CD4-positive, alpha-beta T cell (primary cell): Measurements from ENCODE around the gene ICA1. TPM values are rescaled to one million over a fixed set of nuclear protein-coding genes. Genes with fewer than 3 reads are reported as not detected.
"Not testable (repeated sequence)": the region's sequence is repeated elsewhere in the genome, so short reads cannot be mapped to it uniquely, and the experiment has no call there.

Source experiments
- ATAC-seq: fragments of 200-7000 bp; cut with Tn5 transposase; one replicate; pipeline ENCODE4 v1.10.0; 2022; ENCODE audit warnings: mild to moderate bottlenecking; ENCODE audit not compliant: poor library complexity
- CTCF ChIA-PET: fragments of 350-600 bp; sonication (Branson Sonifier 250); formaldehyde crosslinking; loops from one replicate; lab custom pipeline; 2021; ENCODE audit warnings: antibody characterized with exemption, inconsistent platforms; lab: Charles Lee
- POLR2A ChIA-PET: fragments of 350-600 bp; sonication (Branson Sonifier 250); formaldehyde crosslinking; loops from one replicate; lab custom pipeline; 2021; ENCODE audit warnings: antibody characterized with exemption, inconsistent platforms; lab: Charles Lee
- DNase-seq, 14 experiments: peaks; one replicate each; pipeline ENCODE4 v3.0.0-alpha.2; 2013 to 2020; ENCODE audit warnings: mixed read lengths in 2 of 14
- H3K27ac ChIP-seq, 2 donors: one replicate each; pipeline versions ENCODE4 v1.5.1 to v1.7.0; 2013; ENCODE audit warnings: low read length in 2 of 2, low read depth in 1 of 2, mild to moderate bottlenecking in 1 of 2
- H3K27me3 ChIP-seq, 2 experiments: 1 replicate in 1 of 2; 2 replicates in 1 of 2; pipeline versions ENCODE4 v1.6.1 to v1.7.0; 2013; ENCODE audit warnings: low read length in 2 of 2, control low read depth in 1 of 2, mild to moderate bottlenecking in 1 of 2, moderate library complexity in 1 of 2; ENCODE audit not compliant: insufficient read depth in 2 of 2, control insufficient read depth in 1 of 2
- H3K36me3 ChIP-seq: one replicate; pipeline ENCODE4 v1.6.1; 2013; ENCODE audit warnings: low read length, control low read depth; ENCODE audit not compliant: insufficient read depth
- H3K4me1 ChIP-seq: one replicate; pipeline ENCODE4 v1.6.1; 2013; ENCODE audit warnings: low read length, control low read depth; ENCODE audit not compliant: insufficient read depth
- H3K4me3 ChIP-seq: one replicate; pipeline ENCODE4 v1.5.1; 2013; ENCODE audit warnings: mild to moderate bottlenecking, low read length, moderate library complexity
- H3K9me3 ChIP-seq, 2 experiments: 1 replicate in 1 of 2; 2 replicates in 1 of 2; pipeline versions ENCODE4 v1.6.1 to v1.7.0; 2013; ENCODE audit warnings: low read length in 2 of 2, mild to moderate bottlenecking in 2 of 2, control low read depth in 1 of 2, moderate library complexity in 1 of 2; ENCODE audit not compliant: control insufficient read depth in 1 of 2, insufficient read depth in 1 of 2
- H3K27ac Mint-ChIP-seq: one replicate; pipeline ENCODE4 v1.8.0; 2020; ENCODE audit warnings: mixed read lengths
- H3K27me3 Mint-ChIP-seq: one replicate; pipeline ENCODE4 v1.8.0; 2021; ENCODE audit warnings: mixed read lengths
- H3K36me3 Mint-ChIP-seq: one replicate; pipeline ENCODE4 v1.8.0; 2021; ENCODE audit warnings: low read depth, mixed read lengths
- H3K4me1 Mint-ChIP-seq: one replicate; pipeline ENCODE4 v1.8.0; 2021; ENCODE audit warnings: low read depth, mixed read lengths
- H3K4me3 Mint-ChIP-seq: one replicate; pipeline ENCODE4 v1.8.0; 2020; ENCODE audit warnings: mild to moderate bottlenecking, mixed read lengths
- H3K9me3 Mint-ChIP-seq: one replicate; pipeline ENCODE4 v1.8.0; 2020; ENCODE audit warnings: mixed read lengths
- CTCF ChIP-seq: fragments of 200-600 bp; IDR thresholded peaks from one replicate; pipeline ENCODE4 v1.8.0; 2022; ENCODE audit warnings: antibody characterized with exemption, mild to moderate bottlenecking
- intact Hi-C, 2 experiments: fragments of 100-400 bp; cut with DNase I in 1 of 2; cut with micrococcal nuclease in 1 of 2; formaldehyde crosslinking; loops; one replicate each; pipeline versions ENCODE4 v1.15.1 to v1.9.0; 2023 to 2025; cut with DNase I, micrococcal nuclease
- total RNA-seq, 174 experiments: library from RNA in 2 of 174; stranded (reverse) in 2 of 174; gene quantifications; one replicate each; pipeline ENCODE4 v1.2.3 and lab custom pipeline; 2021 to 2026

ICA1 gene
- total RNA-seq, 2 experiments from 2014 or later, result 0.95 to 1.7 TPM

- no peak overlapping the region for H3K27ac Mint-ChIP-seq
- ATAC-seq (no peak), DNase-seq (no peak)
- intact Hi-C loops, result no loop called here
- Histone ChIP-seq H3K4me1 (no peaks in the 10 kb centered on the region), H3K36me3 (no peaks in the 10 kb centered on the region), H3K27ac (no peak overlapping the region), H3K4me3 (no peak overlapping the region), H3K27me3 (no peaks in the 10 kb centered on the region), H3K9me3 (no peaks in the 10 kb centered on the region)
- no peaks in the 10 kb centered on the region for H3K36me3 Mint-ChIP-seq
- H3K4me3 Mint-ChIP-seq, result no peak overlapping the region
- H3K9me3 Mint-ChIP-seq, result no peaks in the 10 kb centered on the region
- peaks cover 34% of the 10 kb centered on the region for H3K27me3 Mint-ChIP-seq
- no peak for TF ChIP-seq CTCF
- ChIA-PET CTCF (no interaction called here), POLR2A (no interaction called here)
- no peaks in the 10 kb centered on the region for H3K4me1 Mint-ChIP-seq
These were observed 43.1 kb upstream of the ICA1 start for GRCh38 chr7:8305104-8305503.

GRCh38 chr7:8303904-8304528, 42.0 kb upstream of the ICA1 start:
- CTCF ChIA-PET, result no interaction called here

GRCh38 chr7:8297023-8297422, 35.1 kb upstream of the ICA1 start:
- H3K9me3 ChIP-seq, H3K27ac Mint-ChIP-seq, H3K27ac ChIP-seq, H3K4me1 Mint-ChIP-seq, DNase-seq, H3K9me3 Mint-ChIP-seq, ATAC-seq, H3K36me3 Mint-ChIP-seq, H3K4me1 ChIP-seq, H3K4me3 Mint-ChIP-seq, H3K4me3 ChIP-seq, H3K27me3 ChIP-seq, H3K36me3 ChIP-seq, CTCF ChIA-PET, POLR2A ChIA-PET, H3K27me3 Mint-ChIP-seq: not testable (repeated sequence)
- intact Hi-C loops, result loop anchor here (2.0 to 10.0 kb wide), 4 partner anchors 536 to 1332 kb away; no protein-coding TSS in a partner anchor

More at GRCh38 chr7:8303904-8304528, 42.0 kb upstream of the ICA1 start:
- POLR2A ChIA-PET, result no interaction called here
- no peaks in the 10 kb centered on the region for H3K36me3 Mint-ChIP-seq
- no peaks in the 10 kb centered on the region for H3K9me3 Mint-ChIP-seq
- H3K4me1 Mint-ChIP-seq, result no peaks in the 10 kb centered on the region
- Histone ChIP-seq H3K36me3 (no peaks in the 10 kb centered on the region), H3K27me3 (no peaks in the 10 kb centered on the region), H3K4me1 (no peaks in the 10 kb centered on the region), H3K9me3 (no peaks in the 10 kb centered on the region), H3K4me3 (no peak overlapping the region), H3K27ac (no peak overlapping the region)
- no peak overlapping the region for H3K27ac Mint-ChIP-seq
- DNase-seq (no peak), ATAC-seq (no peak)
- no peak for TF ChIP-seq CTCF
- H3K4me3 Mint-ChIP-seq, result no peak overlapping the region
- H3K27me3 Mint-ChIP-seq, result peaks cover 23% of the 10 kb centered on the region
- intact Hi-C loops, result no loop called here

GRCh38 chr7:8296362-8296659, 34.3 kb upstream of the ICA1 start:
- no peak for ATAC-seq
- peaks cover 6 to 7% of the 10 kb centered on the region in 2 experiments for H3K27me3 ChIP-seq
- POLR2A ChIA-PET, result interaction anchor here (0.9 kb wide), 1 partner anchor 328 kb away, joined by 3 read pairs; the partner anchor contains the start of gene GLCCI1
- no peak overlapping the region for H3K4me3 ChIP-seq
- H3K4me1 Mint-ChIP-seq, result no peaks in the 10 kb centered on the region
- CTCF ChIA-PET, result interaction anchor here (1.1 kb wide), 1 partner anchor 37 kb away, joined by 3 read pairs; no protein-coding TSS in a partner anchor
- H3K4me3 Mint-ChIP-seq, result no peak overlapping the region
- no peaks in the 10 kb centered on the region for H3K9me3 ChIP-seq
- DNase-seq, result no peak
- no peak overlapping the region for H3K27ac Mint-ChIP-seq
- H3K27me3 Mint-ChIP-seq, result peaks cover 12% of the 10 kb centered on the region
- intact Hi-C loops, result loop anchor here (1.0 to 10.0 kb wide), 5 partner anchors 536 to 1332 kb away; no protein-coding TSS in a partner anchor
- no peaks in the 10 kb centered on the region for H3K9me3 Mint-ChIP-seq
- TF ChIP-seq CTCF, result no peak
- no peaks in the 10 kb centered on the region for H3K36me3 ChIP-seq
- no peak overlapping the region for H3K27ac ChIP-seq
- H3K4me1 ChIP-seq, result no peaks in the 10 kb centered on the region
- no peaks in the 10 kb centered on the region for H3K36me3 Mint-ChIP-seq
